Fibroblast of lung (primary cell): ENCODE results near the gene TNIK. TPM values are rescaled to one million over a fixed set of nuclear protein-coding genes. Genes with fewer than 3 reads are reported as not detected.

Experiments used
- DNase-seq, 2 donors: peaks; one replicate each; pipeline versions ENCODE4 v3.0.0 to v3.0.0-alpha.2; 2010; ENCODE audit warnings: low read depth in 2 of 2
- H2AFZ ChIP-seq: 2 replicates; pipeline ENCODE4 v1.5.1; 2012; ENCODE audit warnings: low read length, control low read depth, inconsistent platforms
- H3K27ac ChIP-seq: 2 replicates; pipeline ENCODE4 v1.5.1; 2011; ENCODE audit warnings: low read length, control low read depth; ENCODE audit not compliant: insufficient read depth
- H3K27me3 ChIP-seq: 2 replicates; pipeline ENCODE4 v1.5.1; 2011; ENCODE audit warnings: mild to moderate bottlenecking, low read length; ENCODE audit not compliant: control insufficient read depth, insufficient read depth
- H3K36me3 ChIP-seq: 2 replicates; pipeline ENCODE4 v1.5.1; 2011; ENCODE audit warnings: low read length; ENCODE audit not compliant: control insufficient read depth, insufficient read depth
- H3K4me1 ChIP-seq: 2 replicates; pipeline ENCODE4 v1.5.1; 2011; ENCODE audit warnings: low read length; ENCODE audit not compliant: control insufficient read depth, insufficient read depth; ENCODE audit errors: extremely low read depth
- H3K4me2 ChIP-seq: 2 replicates; pipeline ENCODE4 v1.5.1; 2011; ENCODE audit warnings: low read length, control low read depth; ENCODE audit not compliant: insufficient read depth; ENCODE audit errors: extremely low read depth
- H3K4me3 ChIP-seq, 4 experiments: fragments of 200-600 bp in 1 of 4; sonication (generic) in 1 of 4; replicated peaks in 1 of 4; 2 replicates each; pipeline ENCODE4 v1.5.1; 2011 to 2016; ENCODE audit warnings: low read length in 4 of 4, low read depth in 3 of 4, mild to moderate bottlenecking in 3 of 4, control low read depth in 2 of 4, inconsistent platforms in 1 of 4, mixed read lengths in 1 of 4; ENCODE audit not compliant: insufficient read depth in 1 of 4; ENCODE audit errors: control extremely low read depth in 1 of 4
- H3K79me2 ChIP-seq: 2 replicates; pipeline ENCODE4 v1.5.1; 2012; ENCODE audit warnings: mild to moderate bottlenecking, low read length, inconsistent platforms; ENCODE audit not compliant: control insufficient read depth, insufficient read depth
- H3K9ac ChIP-seq: 2 replicates; pipeline ENCODE4 v1.5.1; 2011; ENCODE audit warnings: mild to moderate bottlenecking, low read length, control low read depth; ENCODE audit not compliant: insufficient read depth
- H3K9me3 ChIP-seq: 2 replicates; pipeline ENCODE4 v1.5.1; 2012; ENCODE audit warnings: low read depth, low read length; ENCODE audit not compliant: control insufficient read depth, insufficient read depth
- H4K20me1 ChIP-seq: 2 replicates; pipeline ENCODE4 v1.5.1; 2011; ENCODE audit warnings: low read length; ENCODE audit not compliant: control insufficient read depth, insufficient read depth; ENCODE audit errors: extremely low read depth
- CTCF ChIP-seq, 2 donors: IDR thresholded peaks in 1 of 2; conservative IDR thresholded peaks in 1 of 2; 1 replicate in 1 of 2; 2 replicates in 1 of 2; pipeline ENCODE4 v1.5.1; 2011 to 2012; ENCODE audit warnings: low read length in 2 of 2, control low read depth in 1 of 2, inconsistent platforms in 1 of 2, low read depth in 1 of 2, mild to moderate bottlenecking in 1 of 2
- EZH2 ChIP-seq: IDR thresholded peaks from 2 replicates; pipeline ENCODE4 v1.5.1; 2012; ENCODE audit warnings: low read length, control low read depth, mild to moderate bottlenecking; ENCODE audit errors: missing control alignments
- polyA plus RNA-seq, 2 donors: library from polyadenylated mRNA; depleted of rRNA in 1 of 2; stranded (reverse) in 1 of 2; unstranded in 1 of 2; fragments of >200 nt; gene quantifications; 2 replicates each; pipeline ENCODE4 v1.2.1, GENCODE V29; 2011 to 2012; ENCODE audit warnings: missing spikeins in 1 of 2
- total RNA-seq: library from RNA; depleted of rRNA; stranded (reverse); fragments of >200 nt; gene quantifications from 2 replicates; pipeline ENCODE4 v1.2.1, GENCODE V29; 2014

Gene TNIK
- total and polyA plus RNA-seq, 2 donors (not counting 1 experiment from before 2014, with no cell fraction given) = 13.8 to 39.3 TPM

GRCh38 chr3:171113716-171114115 is 346.5 kb downstream of the TNIK start:
- Histone ChIP-seq H3K9me3 (no peaks in the 10 kb centered on the region), H2AFZ (no peak overlapping the region), H3K36me3 (peaks cover 4% of the 10 kb centered on the region), H3K9ac (no peak overlapping the region), H3K4me2 (no peak overlapping the region), H3K4me3 (no peak overlapping the region), H3K79me2 (no peaks in the 10 kb centered on the region), H4K20me1 (no peaks in the 10 kb centered on the region), H3K4me1 (peaks cover 5% of the 10 kb centered on the region), H3K27me3 (no peaks in the 10 kb centered on the region), H3K27ac (no peak overlapping the region)
- no peak for DNase-seq
- no peak for TF ChIP-seq EZH2
- peak in 1 of 2 donors; percentile 15 for TF ChIP-seq CTCF (conservative IDR thresholded peaks at IDR 0.05 in 1 of 2, IDR thresholded peaks at IDR 0.05 in 1 of 2; ENCODE audit: low read depth in 1 of 2, low read length in 2 of 2)

GRCh38 chr3:171110715-171111114 is 349.5 kb downstream of the TNIK start:
- DNase-seq = no peak
- no peak for TF ChIP-seq EZH2
- no peak for TF ChIP-seq CTCF (conservative IDR thresholded peaks at IDR 0.05 in 1 of 2, IDR thresholded peaks at IDR 0.05 in 1 of 2; ENCODE audit: low read depth in 1 of 2, low read length in 2 of 2)
- Histone ChIP-seq H3K36me3 (peaks cover 3% of the 10 kb centered on the region), H3K4me1 (no peaks in the 10 kb centered on the region), H3K4me2 (no peak overlapping the region), H3K79me2 (no peaks in the 10 kb centered on the region), H3K4me3 (no peak overlapping the region), H4K20me1 (no peaks in the 10 kb centered on the region), H3K27me3 (no peaks in the 10 kb centered on the region), H3K27ac (no peak overlapping the region), H3K9me3 (no peaks in the 10 kb centered on the region), H2AFZ (no peak overlapping the region), H3K9ac (no peak overlapping the region)

GRCh38 chr3:171108066-171108465 is 352.1 kb downstream of the TNIK start:
- peak in 1 of 2 donors; percentile 74 for DNase-seq
- no peak for TF ChIP-seq EZH2
- TF ChIP-seq CTCF (conservative IDR thresholded peaks at IDR 0.05 in 1 of 2, IDR thresholded peaks at IDR 0.05 in 1 of 2; ENCODE audit: low read depth in 1 of 2, low read length in 2 of 2) = no peak
- Histone ChIP-seq H3K9ac (no peak overlapping the region), H3K79me2 (no peaks in the 10 kb centered on the region), H3K4me3 (no peak overlapping the region), H2AFZ (no peak overlapping the region), H3K9me3 (no peaks in the 10 kb centered on the region), H3K4me1 (no peaks in the 10 kb centered on the region), H3K27ac (no peak overlapping the region), H4K20me1 (no peaks in the 10 kb centered on the region), H3K27me3 (no peaks in the 10 kb centered on the region), H3K4me2 (no peak overlapping the region), H3K36me3 (no peaks in the 10 kb centered on the region)
